SHP77 (cell line): ENCODE results near the gene SHC2.
"Not testable (repeated sequence)": the region's sequence is repeated elsewhere in the genome, so short reads cannot be mapped to it uniquely, and the experiment has no call there.

Experiments
- DNase-seq, 2 experiments: peaks; one replicate each; lab custom pipeline; 2025; lab: John Stamatoyannopoulos, UW

Gene SHC2

GRCh38 chr19:423691-424466 lies 37.0 kb downstream of the SHC2 start:
- DNase-seq = no peak

DNA sequence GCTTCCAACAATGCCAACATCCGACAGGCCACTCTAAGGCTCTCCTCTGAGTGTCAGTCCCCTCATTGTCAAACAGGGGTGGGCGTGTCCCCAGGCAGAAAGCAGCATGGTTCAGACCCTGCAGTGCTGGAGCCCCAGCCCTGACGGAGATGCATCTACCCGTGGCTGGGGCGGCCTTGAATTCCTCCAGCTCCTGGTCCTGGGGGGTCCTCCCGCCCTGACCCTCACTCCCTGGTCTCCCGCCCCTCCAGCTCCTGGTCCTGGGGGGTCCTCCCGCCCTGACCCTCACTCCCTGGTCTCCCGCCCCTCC lies 38.0 kb downstream of the SHC2 start:
- not testable (repeated sequence) for DNase-seq

DNA sequence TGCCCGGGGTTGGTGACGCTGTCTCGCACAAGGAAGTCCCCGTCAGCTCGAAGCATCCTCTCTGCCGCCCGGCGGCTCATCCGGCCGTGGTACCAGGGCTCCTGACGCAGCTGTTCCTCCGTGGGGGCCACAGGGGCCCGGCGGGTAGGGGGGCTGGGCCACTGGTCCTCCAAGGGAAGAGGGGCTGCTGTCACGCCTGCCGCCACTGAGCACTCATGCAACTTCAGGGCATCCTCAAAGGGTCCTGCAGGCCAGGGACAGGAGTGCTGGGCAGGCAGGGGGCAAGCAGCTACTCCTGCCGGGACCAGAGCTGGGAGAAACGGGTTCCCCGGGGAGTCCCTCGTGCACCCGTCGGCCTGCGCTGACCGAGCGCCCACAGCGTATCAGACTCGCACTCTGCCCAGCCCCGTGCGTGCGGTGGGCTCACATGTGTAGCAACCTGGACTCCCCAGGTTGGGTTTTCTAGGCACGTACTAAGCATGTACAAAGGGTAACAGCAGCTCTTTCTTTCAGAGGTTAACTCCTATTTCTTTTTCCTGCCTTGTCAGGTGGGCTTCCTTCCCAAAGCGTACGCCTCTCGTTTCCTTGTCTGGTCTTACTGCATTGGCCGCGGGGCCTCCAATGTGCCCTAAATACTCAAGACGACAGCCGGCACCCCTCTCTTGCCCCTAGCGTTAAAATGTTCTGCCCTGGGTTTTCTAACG lies 38.5 kb downstream of the SHC2 start:
- DNase-seq = no peak

GRCh38 chr19:419721-420515 lies 40.9 kb downstream of the SHC2 start:
- DNase-seq = no peak

DNA sequence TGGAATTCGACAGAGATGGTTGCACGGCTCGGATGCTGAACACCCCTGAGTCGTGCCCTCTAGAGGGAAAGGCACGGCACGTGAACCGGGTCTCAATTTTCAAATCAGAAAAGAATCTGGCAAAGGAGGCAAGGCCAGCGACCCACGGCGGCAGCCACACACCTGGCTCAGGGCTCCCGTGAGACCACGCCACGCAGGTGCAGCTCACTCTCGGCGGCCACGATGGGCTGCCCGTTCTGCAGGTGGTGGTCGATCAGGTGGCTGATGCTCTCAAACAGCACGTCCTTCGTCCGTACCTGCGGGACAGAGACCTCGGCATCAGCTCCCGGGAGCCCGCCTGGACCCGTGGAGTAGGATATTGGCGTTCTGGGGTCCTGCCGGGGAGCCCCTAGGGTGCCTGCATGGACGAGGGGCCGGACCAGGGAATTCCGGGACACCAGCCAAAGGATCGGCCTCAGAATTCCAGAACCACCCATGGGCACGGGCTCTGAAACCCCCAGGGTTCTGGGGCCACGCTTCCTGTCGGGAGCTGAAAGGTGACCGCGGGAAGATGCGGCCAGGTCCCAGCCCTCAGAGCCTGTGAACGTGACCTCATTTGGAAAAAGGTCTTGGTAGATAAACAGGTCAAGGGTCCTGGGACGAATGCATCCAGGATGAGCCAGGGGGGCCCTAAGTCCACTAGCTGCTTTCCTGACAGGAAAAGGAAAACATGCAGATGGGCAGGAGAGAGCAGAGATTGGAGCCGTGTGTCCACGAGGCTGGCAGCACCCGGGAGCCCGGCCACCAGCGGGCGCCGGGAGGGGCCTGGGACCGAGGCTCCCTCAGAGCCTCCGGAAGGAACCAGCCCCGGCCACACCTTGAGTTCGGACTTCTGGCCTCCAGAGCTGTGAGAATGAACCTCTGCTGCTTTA lies 41.8 kb downstream of the SHC2 start:
- no peak for DNase-seq

DNA sequence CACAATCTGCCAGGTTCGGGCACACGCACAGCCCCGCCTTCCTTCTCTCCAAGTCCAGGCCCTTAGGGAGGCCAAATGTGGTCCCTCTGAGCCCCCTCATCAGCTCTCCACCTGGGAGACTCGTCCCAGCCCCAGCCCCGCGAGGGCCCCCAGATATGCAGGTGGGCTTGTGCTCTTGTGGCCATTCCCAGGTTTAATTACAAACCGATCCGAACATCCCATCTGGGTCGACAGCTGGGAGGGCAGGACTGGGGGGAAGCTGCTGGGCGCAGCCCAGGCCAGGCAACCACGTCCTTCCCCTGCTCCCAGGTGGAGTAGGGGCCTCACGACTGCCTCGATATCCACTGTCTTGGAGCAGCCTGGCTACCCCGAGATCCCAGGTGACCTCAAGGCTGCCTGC lies 44.4 kb downstream of the SHC2 start:
- DNase-seq = no peak

GRCh38 chr19:415292-415691 lies 45.5 kb downstream of the SHC2 start:
- DNase-seq = no peak

GRCh38 chr19:413756-414420 lies 46.9 kb downstream of the SHC2 start:
- no peak for DNase-seq

DNA sequence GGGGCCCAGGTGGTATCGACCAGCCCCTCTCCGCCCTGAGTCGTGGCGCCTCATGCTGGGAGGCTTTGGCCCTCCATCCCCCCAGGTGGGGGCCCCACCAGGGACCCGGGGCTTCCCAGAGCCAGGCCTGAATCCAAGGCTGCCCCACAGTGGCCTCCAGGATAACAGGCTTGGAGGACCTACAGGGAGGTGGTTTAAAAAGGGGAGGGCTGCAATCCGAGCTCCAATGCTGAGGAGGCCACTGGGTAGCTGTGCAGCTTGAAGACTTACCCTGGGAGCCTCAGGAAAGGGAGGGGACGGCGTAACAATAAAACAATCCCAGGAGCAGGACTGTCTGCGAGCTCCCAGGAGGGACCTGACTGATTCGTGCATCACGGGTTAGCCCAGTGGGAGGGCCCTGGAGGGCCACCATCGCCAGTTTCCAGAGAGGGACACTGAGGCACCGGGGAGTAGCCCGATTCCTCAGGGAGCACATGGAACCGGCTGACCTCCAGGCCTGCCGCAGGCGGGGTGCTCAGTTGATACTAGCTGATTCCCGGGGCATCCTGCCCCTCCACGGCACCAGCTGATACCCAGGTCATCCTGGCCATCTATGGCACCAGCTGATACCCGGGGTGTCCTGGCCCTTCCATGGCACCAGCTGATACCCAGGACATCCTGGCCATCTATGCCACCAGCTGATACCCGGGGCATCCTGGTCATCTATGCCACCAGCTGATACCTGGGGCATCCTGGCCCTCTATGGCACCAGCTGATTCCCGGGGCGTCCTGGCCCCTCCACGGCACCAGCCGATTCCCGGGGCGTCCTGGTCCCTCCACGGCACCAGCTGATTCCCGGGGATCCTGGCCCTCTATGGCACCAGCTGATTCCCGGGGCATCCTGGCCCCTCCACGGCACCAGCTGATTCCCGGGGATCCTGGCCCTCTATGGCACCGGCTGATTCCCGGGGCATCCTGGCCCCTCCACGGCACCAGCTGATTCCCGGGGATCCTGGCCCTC lies 48.2 kb downstream of the SHC2 start:
- DNase-seq = no peak

GRCh38 chr19:411723-412355 lies 49.0 kb downstream of the SHC2 start:
- DNase-seq = no peak

DNA sequence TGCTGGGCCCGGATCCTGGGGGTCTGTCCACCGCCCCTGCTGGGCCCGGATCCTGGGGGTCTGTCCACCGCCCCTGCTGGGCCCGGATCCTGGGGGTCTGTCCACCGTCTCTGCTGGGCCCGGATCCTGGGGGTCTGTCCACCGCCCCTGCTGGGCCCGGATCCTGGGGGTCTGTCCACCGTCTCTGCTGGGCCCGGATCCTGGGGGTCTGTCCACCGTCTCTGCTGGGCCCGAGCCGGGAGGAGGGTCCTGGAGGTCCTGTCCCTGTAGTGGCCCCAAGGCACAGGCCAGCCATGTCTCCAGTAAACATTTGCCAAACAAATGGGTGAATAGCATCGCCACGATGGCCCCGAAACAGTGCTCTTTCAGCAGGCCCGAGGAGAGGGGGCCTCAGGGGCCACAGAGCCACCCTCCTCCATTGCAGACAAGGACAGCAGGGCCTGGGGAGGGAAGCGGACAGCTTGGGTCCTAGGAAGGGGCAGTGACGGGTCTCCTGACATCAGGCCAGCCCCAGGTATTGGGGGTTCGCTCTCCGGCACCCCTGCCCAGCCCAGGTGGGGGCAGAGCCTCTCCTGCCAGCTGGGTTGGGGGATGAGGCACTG lies 49.6 kb downstream of the SHC2 start:
- not testable (repeated sequence) for DNase-seq

GRCh38 chr19:410243-410781 lies 50.5 kb downstream of the SHC2 start:
- no peak for DNase-seq

- DNase-seq = peak in 1 of 2 experiments; percentile 24
Observed at GRCh38 chr19:409516-410242, 51.2 kb downstream of the SHC2 start.

DNA sequence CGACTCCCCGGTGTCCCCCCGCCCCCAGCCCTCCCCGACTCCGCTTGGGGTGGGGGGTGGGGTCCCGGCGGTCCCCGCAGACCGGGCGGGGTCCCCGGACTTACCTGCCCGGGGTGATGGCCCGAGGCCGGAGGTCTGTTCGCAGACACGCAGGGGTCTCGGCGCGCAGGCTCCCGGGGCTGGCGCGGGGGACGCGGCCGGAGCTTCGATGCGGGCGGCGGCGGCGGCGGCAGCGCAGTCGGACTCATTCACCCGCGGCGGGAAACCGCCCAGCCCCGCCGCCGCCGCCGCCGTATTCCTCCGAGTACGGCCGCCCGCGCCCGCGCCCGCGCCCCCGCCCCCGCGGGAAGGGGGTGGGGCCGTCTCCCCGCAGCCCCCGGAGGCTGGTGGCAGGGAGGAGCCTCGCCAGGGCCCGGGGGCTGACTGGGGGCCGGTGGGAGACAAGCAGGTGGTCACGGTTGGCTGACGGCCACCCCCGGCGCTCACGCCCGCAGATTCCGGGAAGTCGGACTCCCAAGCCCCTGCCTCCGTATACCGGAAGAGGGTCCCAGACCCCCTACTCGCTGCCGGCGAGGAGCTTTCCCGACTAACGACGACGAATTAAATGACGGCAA lies 51.8 kb downstream of the SHC2 start, which contains the start of gene C2CD4C:
C2CD4C (minus strand) TSS at position 246 of the 614 bp plus-strand sequence. CDS start 786 bp downstream, outside the sequence.
- DNase-seq = peak in 1 of 2 experiments; percentile 12

DNA sequence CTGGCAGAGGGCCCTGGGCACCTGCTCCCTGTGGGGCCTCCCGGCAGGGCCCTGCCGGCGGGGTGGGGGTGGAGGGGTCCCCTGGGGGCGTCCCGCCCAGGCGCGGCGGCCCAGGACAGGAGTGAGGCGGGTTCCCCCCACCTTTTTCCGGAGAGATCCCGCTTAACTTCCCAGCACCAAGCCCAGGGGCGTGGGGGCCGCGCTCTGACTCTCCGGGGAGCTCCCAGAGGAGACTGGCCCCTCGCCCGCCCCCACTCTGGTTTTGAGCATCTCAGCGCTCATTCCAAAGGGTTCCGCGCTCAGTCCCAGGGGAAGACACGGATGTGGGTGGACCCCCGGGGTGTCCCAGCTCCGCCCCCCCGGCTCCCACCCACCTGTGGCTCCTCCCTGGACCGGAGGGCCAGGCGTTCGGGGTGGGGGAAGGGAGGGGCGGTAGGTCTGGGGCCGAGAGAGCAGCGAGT lies 52.4 kb downstream of the SHC2 start:
- DNase-seq = no peak

DNA sequence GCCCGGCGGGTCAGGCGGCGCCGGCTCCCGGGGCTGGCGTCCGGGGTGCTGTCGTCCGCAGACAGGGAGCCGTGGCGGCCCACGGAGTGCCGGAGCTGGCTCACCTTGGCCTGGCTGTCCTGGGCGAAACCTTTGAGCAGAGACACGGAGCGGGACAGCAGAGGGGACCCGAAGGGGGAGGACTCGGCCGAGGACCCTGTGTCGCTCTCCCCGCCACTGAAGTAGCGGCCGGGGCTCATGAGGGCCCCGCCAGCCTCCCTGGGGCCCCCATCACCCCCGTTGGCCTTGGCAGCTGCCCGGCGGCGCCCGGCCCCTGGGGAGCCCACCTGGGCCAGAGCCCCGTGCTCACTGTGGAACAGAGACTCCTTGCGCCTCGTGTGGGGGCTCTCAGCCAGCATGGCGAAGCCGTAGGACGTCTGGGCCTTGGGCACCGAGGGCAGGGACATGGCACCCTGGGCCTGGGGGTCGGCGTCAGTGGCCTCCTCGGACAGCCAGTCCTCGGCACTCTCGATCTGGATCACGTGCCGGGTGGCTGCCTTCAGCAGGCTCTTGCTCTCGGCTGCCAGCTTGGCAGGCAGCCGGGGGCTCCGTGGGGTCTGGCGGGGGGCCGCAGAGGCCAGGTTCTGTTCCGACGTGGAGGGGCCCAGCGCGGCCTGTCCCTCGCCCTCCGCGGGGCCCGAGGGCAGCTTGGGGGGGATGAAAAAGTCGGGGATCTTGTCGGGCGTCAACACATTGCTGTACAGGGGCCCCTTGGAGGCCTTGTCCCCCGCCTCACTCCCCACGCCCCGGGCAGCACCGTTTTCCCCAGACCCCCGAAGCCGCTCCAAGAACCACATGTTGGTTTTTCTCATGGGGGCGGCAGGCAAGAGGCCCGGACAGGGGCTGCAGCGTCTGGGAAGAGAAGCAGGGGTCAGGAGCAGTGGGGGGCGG lies 53.1 kb downstream of the SHC2 start:
- DNase-seq = no peak
